Loucy (cell line): Measurements from ENCODE around the gene ELMO1.

Experiments
- H2AFZ ChIP-seq: fragments of 200-600 bp; sonication (generic); 2 replicates; pipeline ENCODE4 v1.6.0; 2016; ENCODE audit warnings: antibody characterized with exemption, mild to moderate bottlenecking, low read length, moderate library complexity
- H3F3A ChIP-seq: fragments of 200-600 bp; 2 replicates; pipeline ENCODE4 v1.6.0; 2016; ENCODE audit warnings: antibody characterized with exemption, low read depth, mild to moderate bottlenecking
- H3K27me3 ChIP-seq: fragments of 200-600 bp; sonication (generic); 2 replicates; pipeline ENCODE4 v1.6.1; 2014; ENCODE audit warnings: low read length, mild to moderate bottlenecking; ENCODE audit not compliant: insufficient read depth, poor library complexity, severe bottlenecking
- H3K36me3 ChIP-seq: fragments of 200-600 bp; sonication (generic); 2 replicates; pipeline ENCODE4 v1.6.1; 2016; ENCODE audit warnings: low read length; ENCODE audit not compliant: insufficient read depth
- H3K4me1 ChIP-seq: fragments of 200-600 bp; sonication (generic); 2 replicates; pipeline ENCODE4 v1.5.1; 2014; ENCODE audit warnings: low read length, mild to moderate bottlenecking; ENCODE audit not compliant: insufficient read depth, poor library complexity, severe bottlenecking
- H3K4me2 ChIP-seq: fragments of 200-600 bp; sonication (generic); 2 replicates; pipeline ENCODE4 v1.6.0; 2014; ENCODE audit warnings: antibody characterized with exemption, low read length, low read depth, mild to moderate bottlenecking; ENCODE audit not compliant: poor library complexity, severe bottlenecking
- H3K4me3 ChIP-seq: fragments of 200-600 bp; sonication (generic); 2 replicates; pipeline ENCODE4 v1.5.1; 2014; ENCODE audit warnings: low read length, mild to moderate bottlenecking, mixed read lengths; ENCODE audit not compliant: poor library complexity, severe bottlenecking
- H3K79me2 ChIP-seq: fragments of 200-600 bp; sonication (generic); 2 replicates; pipeline ENCODE4 v1.6.1; 2014; ENCODE audit warnings: low read length; ENCODE audit not compliant: insufficient read depth
- H3K9ac ChIP-seq: fragments of 200-600 bp; sonication (generic); 2 replicates; pipeline ENCODE4 v1.6.0; 2014; ENCODE audit warnings: mild to moderate bottlenecking, low read depth, low read length, moderate library complexity; ENCODE audit not compliant: poor library complexity, severe bottlenecking
- H3K9me2 ChIP-seq: fragments of 200-600 bp; sonication (generic); replicated peaks from 2 replicates; pipeline ENCODE4 v1.6.1; 2016; ENCODE audit warnings: low read depth, low read length, mixed read lengths
- H3K9me3 ChIP-seq: fragments of 200-600 bp; sonication (generic); 2 replicates; pipeline ENCODE4 v1.6.1; 2014; ENCODE audit warnings: mild to moderate bottlenecking, antibody characterized with exemption, low read length, low read depth; ENCODE audit not compliant: insufficient read depth
- H4K20me1 ChIP-seq: fragments of 200-600 bp; sonication (generic); 2 replicates; pipeline ENCODE4 v1.6.0; 2014; ENCODE audit warnings: antibody characterized with exemption, low read length, mild to moderate bottlenecking; ENCODE audit not compliant: insufficient read depth, poor library complexity, severe bottlenecking
- EZH2phosphoT487 ChIP-seq: fragments of 200-600 bp; IDR thresholded peaks from 2 replicates; pipeline ENCODE4 v1.6.1; 2018; ENCODE audit warnings: antibody characterized with exemption, mild to moderate bottlenecking, moderate library complexity, borderline replicate concordance
- TF ChIP-seq, protein P1 (sequence below): fragments of 200-600 bp; sonication (generic); conservative IDR thresholded peaks from 2 replicates; pipeline ENCODE4 v1.5.1; 2014; ENCODE audit warnings: mild to moderate bottlenecking, antibody characterized with exemption, low read length

The ELMO1 gene

DNA sequence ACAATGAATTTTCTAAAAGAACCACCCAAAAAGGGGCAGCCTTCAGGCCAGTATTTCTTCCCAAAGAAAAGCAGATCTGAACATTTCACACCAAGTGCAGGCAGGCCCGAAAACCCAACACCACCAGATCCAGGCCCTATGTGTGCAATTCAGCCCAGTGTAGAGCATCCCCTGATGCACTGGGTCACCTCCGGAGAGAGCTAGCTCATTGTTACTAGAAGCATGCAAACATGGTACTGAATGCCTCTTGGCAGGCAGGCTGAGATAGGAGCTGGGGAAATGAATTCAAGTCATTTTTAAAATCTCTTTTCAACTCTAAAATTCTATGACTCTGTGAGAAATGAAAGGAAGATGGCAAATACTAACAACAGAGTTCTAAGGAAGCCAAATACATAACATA, 174.8 kb downstream of the ELMO1 start:
- no peaks in the 10 kb centered on the region for H3F3A ChIP-seq
- peaks cover 2% of the 10 kb centered on the region for H3K4me1 ChIP-seq
- no peaks in the 10 kb centered on the region for H3K9me3 ChIP-seq
- H3K4me3 ChIP-seq = no peak overlapping the region
- TF ChIP-seq, protein P1, sequence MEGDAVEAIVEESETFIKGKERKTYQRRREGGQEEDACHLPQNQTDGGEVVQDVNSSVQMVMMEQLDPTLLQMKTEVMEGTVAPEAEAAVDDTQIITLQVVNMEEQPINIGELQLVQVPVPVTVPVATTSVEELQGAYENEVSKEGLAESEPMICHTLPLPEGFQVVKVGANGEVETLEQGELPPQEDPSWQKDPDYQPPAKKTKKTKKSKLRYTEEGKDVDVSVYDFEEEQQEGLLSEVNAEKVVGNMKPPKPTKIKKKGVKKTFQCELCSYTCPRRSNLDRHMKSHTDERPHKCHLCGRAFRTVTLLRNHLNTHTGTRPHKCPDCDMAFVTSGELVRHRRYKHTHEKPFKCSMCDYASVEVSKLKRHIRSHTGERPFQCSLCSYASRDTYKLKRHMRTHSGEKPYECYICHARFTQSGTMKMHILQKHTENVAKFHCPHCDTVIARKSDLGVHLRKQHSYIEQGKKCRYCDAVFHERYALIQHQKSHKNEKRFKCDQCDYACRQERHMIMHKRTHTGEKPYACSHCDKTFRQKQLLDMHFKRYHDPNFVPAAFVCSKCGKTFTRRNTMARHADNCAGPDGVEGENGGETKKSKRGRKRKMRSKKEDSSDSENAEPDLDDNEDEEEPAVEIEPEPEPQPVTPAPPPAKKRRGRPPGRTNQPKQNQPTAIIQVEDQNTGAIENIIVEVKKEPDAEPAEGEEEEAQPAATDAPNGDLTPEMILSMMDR = no peak
- no peak for TF ChIP-seq EZH2phosphoT487
- no peak overlapping the region for H3K4me2 ChIP-seq
- H3K36me3 ChIP-seq = peaks cover 27% of the 10 kb centered on the region
- H3K9ac ChIP-seq = no peak overlapping the region
- peaks cover 68% of the 10 kb centered on the region for H3K79me2 ChIP-seq
- no peaks in the 10 kb centered on the region for H3K9me2 ChIP-seq
- peaks cover 40% of the 10 kb centered on the region for H4K20me1 ChIP-seq
- H2AFZ ChIP-seq = no peak overlapping the region
- no peaks in the 10 kb centered on the region for H3K27me3 ChIP-seq

DNA sequence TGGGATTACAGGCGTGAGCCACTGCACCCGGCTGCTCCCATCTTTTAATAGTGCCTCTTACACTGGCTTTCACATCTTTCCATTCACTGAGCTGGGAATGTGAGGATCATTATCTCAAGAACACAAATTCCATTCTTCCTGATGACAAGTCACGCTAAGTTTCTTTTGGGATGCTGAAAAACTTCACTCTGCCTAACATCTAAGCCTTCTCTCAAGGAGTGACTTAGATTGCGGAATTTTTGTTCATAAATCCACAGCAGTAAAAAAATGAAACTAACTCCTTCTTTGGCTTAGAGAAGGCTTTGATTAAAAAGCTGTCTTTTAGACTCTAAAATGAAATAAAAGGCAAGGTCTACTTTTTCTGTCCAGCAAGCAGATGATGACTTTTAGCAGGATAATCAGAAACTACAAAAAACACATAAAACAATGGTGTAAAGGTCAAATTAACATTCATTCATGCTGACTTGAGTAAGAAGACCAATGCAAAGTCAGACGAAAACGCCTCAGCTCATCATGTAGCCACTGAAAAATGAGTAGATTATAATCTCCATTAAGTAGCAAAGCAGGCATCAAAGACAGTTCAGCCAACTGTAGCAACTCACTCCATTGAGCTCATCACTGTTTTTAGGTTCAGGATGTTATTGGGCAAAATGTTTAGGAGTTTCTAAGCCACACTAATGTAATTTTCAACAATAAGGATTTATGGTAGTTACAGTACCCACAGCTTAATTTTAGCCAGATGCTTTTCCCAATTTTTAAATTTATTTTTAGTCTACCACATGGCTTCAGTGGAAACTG, 178.8 kb downstream of the ELMO1 start:
- Histone ChIP-seq H3K4me2 (no peak overlapping the region), H3K27me3 (no peaks in the 10 kb centered on the region), H2AFZ (no peak overlapping the region), H3K9me3 (no peaks in the 10 kb centered on the region), H4K20me1 (peaks cover 22% of the 10 kb centered on the region), H3K9ac (no peak overlapping the region), H3K9me2 (no peaks in the 10 kb centered on the region), H3K4me1 (peaks cover 13% of the 10 kb centered on the region), H3K36me3 (peaks cover 36% of the 10 kb centered on the region), H3K79me2 (peaks cover 50% of the 10 kb centered on the region), H3K4me3 (no peak overlapping the region), H3F3A (no peaks in the 10 kb centered on the region)
- TF ChIP-seq, protein P1 = no peak
- TF ChIP-seq EZH2phosphoT487 = no peak

- Histone ChIP-seq H3K27me3 (no peaks in the 10 kb centered on the region), H3K9me2 (no peaks in the 10 kb centered on the region)
These were observed 181.4 kb downstream of the ELMO1 start for GRCh38 chr7:37267251-37267650.

More at GRCh38 chr7:37267251-37267650, 181.4 kb downstream of the ELMO1 start:
- TF ChIP-seq, protein P1 = no peak
- no peak for TF ChIP-seq EZH2phosphoT487
- H3K4me2 ChIP-seq = no peak overlapping the region
- peaks cover 44% of the 10 kb centered on the region for H3K79me2 ChIP-seq
- H2AFZ ChIP-seq = no peak overlapping the region
- peaks cover 21% of the 10 kb centered on the region for H4K20me1 ChIP-seq
- H3K4me3 ChIP-seq = no peak overlapping the region
- H3K36me3 ChIP-seq = peaks cover 42% of the 10 kb centered on the region
- no peaks in the 10 kb centered on the region for H3F3A ChIP-seq
- no peak overlapping the region for H3K9ac ChIP-seq
- H3K4me1 ChIP-seq = peaks cover 18% of the 10 kb centered on the region
- H3K9me3 ChIP-seq = no peaks in the 10 kb centered on the region
